PFSK-1 (cell line): Measurements from ENCODE around the gene PRRC1.

ENCODE experiments used
- SIN3A ChIP-seq: IDR thresholded peaks from 2 replicates; pipeline ENCODE4 v1.6.1; 2012; ENCODE audit warnings: mild to moderate bottlenecking, low read length, moderate library complexity, borderline replicate concordance; ENCODE audit not compliant: insufficient read depth
- TAF1 ChIP-seq: IDR thresholded peaks from 2 replicates; pipeline ENCODE4 v1.6.1; 2012; ENCODE audit warnings: low read length, control low read depth, borderline replicate concordance; ENCODE audit not compliant: insufficient read depth

GRCh38 chr5:127518319-127518621 is 830 bp downstream of the PRRC1 start:
- TF ChIP-seq SIN3A (no peak), TAF1 (no peak)
